ENCODE measurements around the gene TXNRD2. TPM values are rescaled to one million over a fixed set of nuclear protein-coding genes. Genes with fewer than 3 reads are reported as not detected.
A peak's percentile ranks its signal among the peaks of the same experiment; 100 is the strongest.

The TXNRD2 gene
- total and polyA plus RNA-seq, 7 donors: 13.7 to 35.1 (median 21.1) TPM

- DNase-seq (no peak), ATAC-seq (no peak)
- peaks cover 15% of the 10 kb centered on the region for H3K4me1 ChIP-seq
- no peak overlapping the region for H3K4me3 ChIP-seq
- H3K27me3 ChIP-seq (ENCODE audit: insufficient read depth in 3 of 3, low read length in 2 of 3): no peaks in the 10 kb centered on the region
- peaks cover 0 to 2% of the 10 kb centered on the region in 2 donors for H3K36me3 ChIP-seq (ENCODE audit: insufficient read depth in 1 of 2, low read depth in 1 of 2)
- WGBS, 3 donors: 95 to 100% (median 98%) methylated on average over 3 of the region's 3 CpGs
- intact Hi-C loops (cut with DNase I): no loop called here
- H3K9me3 ChIP-seq: no peaks in the 10 kb centered on the region
- H3K27ac ChIP-seq: no peak overlapping the region
- TF ChIP-seq CTCF (IDR thresholded peaks at IDR 0.05): no peak
Measured at GRCh38 chr22:19857382-19857781, 84.2 kb downstream of the TXNRD2 start.

- TF ChIP-seq CTCF (IDR thresholded peaks at IDR 0.05): no peak
- H3K4me1 ChIP-seq: peaks cover 15% of the 10 kb centered on the region
- H3K27ac ChIP-seq: peak overlapping the region; percentile 89
- H3K9me3 ChIP-seq: no peaks in the 10 kb centered on the region
- H3K36me3 ChIP-seq (ENCODE audit: insufficient read depth in 1 of 2, low read depth in 1 of 2): peaks cover 3 to 18% of the 10 kb centered on the region in 2 donors
- H3K4me3 ChIP-seq: peak overlapping the region; percentile 75
- 10 to 15% (median 11%) methylated on average over 24 of the region's 24 CpGs for WGBS, 3 donors
- intact Hi-C loops (cut with DNase I): loop anchor here in 1 of 2 donors (2.0 kb wide), 1 partner anchor 57 kb away; no protein-coding TSS in a partner anchor
- no peaks in the 10 kb centered on the region for H3K27me3 ChIP-seq (ENCODE audit: insufficient read depth in 3 of 3, low read length in 2 of 3)
- ATAC-seq (peak; percentile 15 to 41 (median 20)), DNase-seq (peak; percentile 62 to 66)
Measured at GRCh38 chr22:19855504-19856409, 85.9 kb downstream of the TXNRD2 start.

- H3K36me3 ChIP-seq (ENCODE audit: insufficient read depth in 1 of 2, low read depth in 1 of 2): peaks cover 3 to 25% of the 10 kb centered on the region in 2 donors
- no peaks in the 10 kb centered on the region for H3K27me3 ChIP-seq (ENCODE audit: insufficient read depth in 3 of 3, low read length in 2 of 3)
- H3K4me1 ChIP-seq: peaks cover 15% of the 10 kb centered on the region
- 0 to 1% (median 0%) methylated on average over 72 to 81 of the region's 81 CpGs for WGBS, 3 donors
- peak; percentile 97 to 98 (median 97) for ATAC-seq
- peak within 1 kb of the TSS; percentile 89 for H3K27ac ChIP-seq
- intact Hi-C loops (cut with DNase I): loop anchor here in 1 of 2 donors (2.0 to 5.0 kb wide), 2 partner anchors 56 to 123 kb away; no protein-coding TSS in a partner anchor
- no peak for TF ChIP-seq CTCF (IDR thresholded peaks at IDR 0.05)
- DNase-seq: peak; percentile 98 to 99
- no peaks in the 10 kb centered on the region for H3K9me3 ChIP-seq
- H3K4me3 ChIP-seq: peak within 1 kb of the TSS; percentile 75
Measured at GRCh38 chr22:19854778-19855503, 86.7 kb downstream of the TXNRD2 start, which contains the start of the genes GNB1L and RTL10. Gene GNB1L (minus strand): TSS chr22:19854874. CDS start chr22:19821355, 33,519 bp downstream. Gene RTL10 (minus strand): TSS chr22:19854874. CDS start chr22:19852261, 2,613 bp downstream.

- WGBS, 3 donors: 1% methylated on average over 44 to 49 of the region's 49 CpGs
- H3K27ac ChIP-seq: peak overlapping the region; percentile 89
- no peak for TF ChIP-seq CTCF (IDR thresholded peaks at IDR 0.05)
- peaks cover 3 to 31% of the 10 kb centered on the region in 2 donors for H3K36me3 ChIP-seq (ENCODE audit: insufficient read depth in 1 of 2, low read depth in 1 of 2)
- H3K9me3 ChIP-seq: no peaks in the 10 kb centered on the region
- intact Hi-C loops (cut with DNase I): loop anchor here in 1 of 2 donors (2.0 to 5.0 kb wide), 2 partner anchors 55 to 122 kb away; no protein-coding TSS in a partner anchor
- peak overlapping the region; percentile 75 for H3K4me3 ChIP-seq
- ATAC-seq (peak; percentile 9 to 34 (median 12)), DNase-seq (no peak)
- peaks cover 22% of the 10 kb centered on the region for H3K4me1 ChIP-seq
- no peaks in the 10 kb centered on the region for H3K27me3 ChIP-seq (ENCODE audit: insufficient read depth in 3 of 3, low read length in 2 of 3)
Measured at GRCh38 chr22:19853879-19854777, 87.5 kb downstream of the TXNRD2 start.
